Endometrial microvascular endothelial cells (primary cell): Measurements from ENCODE around the gene ARHGEF40. TPM values are rescaled to one million over a fixed set of nuclear protein-coding genes. Genes with fewer than 3 reads are reported as not detected.

Experiments used
- in situ Hi-C: cut with HindIII; loops from 2 replicates; pipeline ENCODE4 v1.10.0; 2017; ENCODE audit warnings: low sequenced_read_pairs, low pct_unique_long_range_greater_than_20kb; ENCODE audit errors: inconsistent ontology term
- total RNA-seq: library from RNA; depleted of rRNA; stranded (reverse); fragments of >200 nt; gene quantifications from one replicate; pipeline ENCODE4 v1.2.3, GENCODE V29; 2015; ENCODE audit errors: inconsistent ontology term

The ARHGEF40 gene
- total RNA-seq, 1 donor from 2014 or later: 2.9 TPM

GRCh38 chr14:21056520-21057163, 13.5 kb upstream of the ARHGEF40 start:
- in situ Hi-C loops: no loop called here

GRCh38 chr14:21057803-21058675, 12.1 kb upstream of the ARHGEF40 start, which contains the start of gene RNASE8:
TSS of gene RNASE8 (plus strand) at chr14:21057822. CDS start at chr14:21057893, 71 bp downstream.
- in situ Hi-C loops: no loop called here

GRCh38 chr14:21058903-21059302, 11.2 kb upstream of the ARHGEF40 start:
- in situ Hi-C loops: no loop called here

GRCh38 chr14:21059842-21060613, 10.1 kb upstream of the ARHGEF40 start:
- in situ Hi-C loops: no loop called here

GRCh38 chr14:21060614-21061346, 9.3 kb upstream of the ARHGEF40 start:
- in situ Hi-C loops: no loop called here

- in situ Hi-C loops: no loop called here
Measured at GRCh38 chr14:21061347-21061668, 8.8 kb upstream of the ARHGEF40 start.

- in situ Hi-C loops: no loop called here
Measured at GRCh38 chr14:21063479-21063878, 6.6 kb upstream of the ARHGEF40 start.

GRCh38 chr14:21066882-21067502, 3.1 kb upstream of the ARHGEF40 start:
- in situ Hi-C loops: no loop called here

GRCh38 chr14:21068521-21069387, 1.4 kb upstream of the ARHGEF40 start:
- in situ Hi-C loops: no loop called here

GRCh38 chr14:21069388-21070082, 569 bp upstream of the ARHGEF40 start:
- in situ Hi-C loops: no loop called here

GRCh38 chr14:21070610-21071224, 613 bp downstream of the ARHGEF40 start:
- in situ Hi-C loops: no loop called here

GRCh38 chr14:21071225-21072030, 1.3 kb downstream of the ARHGEF40 start:
- in situ Hi-C loops: no loop called here

GRCh38 chr14:21072031-21072473, 1.9 kb downstream of the ARHGEF40 start:
- in situ Hi-C loops: no loop called here

- in situ Hi-C loops: no loop called here
Measured at GRCh38 chr14:21072781-21073339, 2.8 kb downstream of the ARHGEF40 start.

GRCh38 chr14:21073921-21074320, 3.8 kb downstream of the ARHGEF40 start:
- in situ Hi-C loops: no loop called here
